Right cardiac atrium (tissue), 5 donors: ENCODE results near the gene YARS1. TPM values are rescaled to one million over a fixed set of nuclear protein-coding genes. Genes with fewer than 3 reads are reported as not detected.

Experiments
- ATAC-seq, 2 donors: fragments of 200-7000 bp; cut with Tn5 transposase; one replicate each; pipeline versions ENCODE4 v1.8.0 to v1.9.1; 2020; ENCODE audit warnings: moderate library complexity in 2 of 2, mild to moderate bottlenecking in 1 of 2
- DNase-seq, 3 donors: peaks; one replicate each; pipeline ENCODE4 v3.0.0-alpha.2; 2020
- H3K27ac ChIP-seq: one replicate; pipeline ENCODE4 v1.5.1; 2013; ENCODE audit warnings: mild to moderate bottlenecking, low read length, control low read depth, moderate library complexity
- H3K27me3 ChIP-seq: one replicate; pipeline ENCODE4 v1.6.1; 2013; ENCODE audit not compliant: control insufficient read depth, insufficient read depth
- H3K4me1 ChIP-seq: one replicate; pipeline ENCODE4 v1.6.1; 2013; ENCODE audit warnings: low read length; ENCODE audit not compliant: control insufficient read depth, insufficient read depth
- H3K4me3 ChIP-seq: one replicate; pipeline ENCODE4 v1.5.1; 2013; ENCODE audit warnings: low read length, control low read depth
- H3K9me3 ChIP-seq: one replicate; pipeline ENCODE4 v1.6.1; 2013; ENCODE audit warnings: low read length; ENCODE audit not compliant: control insufficient read depth
- WGBS: extraction: QIAGEN DNeasy Blood & Tissue Kit; methylation state at CpG from one replicate; pipeline ENCODE4 v1.1.7; 2013; 5-methylcytosine and 5-hydroxymethylcytosine counted together
- intact Hi-C, 4 donors: fragments of 100-400 bp; cut with DNase I; formaldehyde crosslinking; loops; one replicate each; pipeline versions ENCODE4 v1.11.0 to v1.14.0; 2022 to 2023
- polyA plus RNA-seq: library from polyadenylated mRNA; stranded (reverse); fragments of 200-250 nt; gene quantifications from one replicate; pipeline ENCODE4 v1.2.3, GENCODE V29; 2013
- total RNA-seq, 4 donors: library from RNA; stranded (reverse); fragmentation: NEBNext Ultra II Directional; extraction: Animal tissue kit (Norgen Biotek cat#: 25700); gene quantifications; one replicate each; pipeline ENCODE4 v1.2.1, GENCODE V29; 2021
- donor health status: healthy with polysubstance abuse.
- donor health status: DM: no; HTN: yes; CAD: no.
- donor health status: DM: no; HTN: no; CAD: no.
- donor health status: DM: no; HTN: yes; CAD: no; lungs with severe emphysema.
- donor health status: DM: yes; HTN: yes; CAD: no.

Gene YARS1
- total and polyA plus RNA-seq, 5 donors, result 20.8 to 54.7 (median 36.2) TPM

GRCh38 chr1:32763221-32763620 lies 53.9 kb downstream of the YARS1 start:
- DNase-seq, result peak in 1 of 3 donors; percentile 19
- intact Hi-C loops, result no loop called here
- H3K4me1 ChIP-seq, result no peaks in the 10 kb centered on the region
- no peaks in the 10 kb centered on the region for H3K27me3 ChIP-seq
- WGBS, result 93% methylated on average over 5 of the region's 5 CpGs
- H3K9me3 ChIP-seq, result no peaks in the 10 kb centered on the region
- H3K27ac ChIP-seq, result no peak overlapping the region
- no peak for ATAC-seq
- H3K4me3 ChIP-seq, result no peak overlapping the region

GRCh38 chr1:32761936-32762335 lies 55.2 kb downstream of the YARS1 start:
- Histone ChIP-seq H3K4me3 (no peak overlapping the region), H3K9me3 (no peaks in the 10 kb centered on the region), H3K27ac (no peak overlapping the region), H3K4me1 (no peaks in the 10 kb centered on the region), H3K27me3 (no peaks in the 10 kb centered on the region)
- intact Hi-C loops, result no loop called here
- no peak for ATAC-seq
- DNase-seq, result no peak
- WGBS, result 57% methylated on average over 2 of the region's 2 CpGs

- DNase-seq (peak; percentile 51 to 58 (median 57)), ATAC-seq (peak in 1 of 2 donors; percentile 37)
- Histone ChIP-seq H3K27me3 (no peaks in the 10 kb centered on the region), H3K4me1 (no peaks in the 10 kb centered on the region), H3K9me3 (no peaks in the 10 kb centered on the region), H3K4me3 (no peak overlapping the region), H3K27ac (no peak overlapping the region)
- 45% methylated on average over 10 of the region's 10 CpGs for WGBS
- intact Hi-C loops, result no loop called here
Measured at GRCh38 chr1:32761253-32761877, 55.8 kb downstream of the YARS1 start.

- DNase-seq, result peak in 2 of 3 donors; percentile 62 to 76
- ATAC-seq, result peak; percentile 47 to 67
- Histone ChIP-seq H3K9me3 (no peaks in the 10 kb centered on the region), H3K27ac (no peak overlapping the region), H3K27me3 (no peaks in the 10 kb centered on the region), H3K4me1 (no peaks in the 10 kb centered on the region), H3K4me3 (no peak overlapping the region)
- intact Hi-C loops, result no loop called here
- 93% methylated on average over 14 of the region's 14 CpGs for WGBS
Measured at GRCh38 chr1:32759997-32760623, 57.0 kb downstream of the YARS1 start.

- WGBS, result 77% methylated on average over 5 of the region's 5 CpGs
- Histone ChIP-seq H3K4me3 (no peak overlapping the region), H3K9me3 (no peaks in the 10 kb centered on the region), H3K27me3 (no peaks in the 10 kb centered on the region), H3K27ac (no peak overlapping the region), H3K4me1 (no peaks in the 10 kb centered on the region)
- ATAC-seq (no peak), DNase-seq (peak in 1 of 3 donors; percentile 20)
- intact Hi-C loops, result no loop called here
Measured at GRCh38 chr1:32759521-32759981, 57.6 kb downstream of the YARS1 start.

GRCh38 chr1:32758795-32759430 lies 58.2 kb downstream of the YARS1 start:
- H3K9me3 ChIP-seq, result no peaks in the 10 kb centered on the region
- DNase-seq (no peak), ATAC-seq (no peak)
- WGBS, result 87% methylated on average over 1 of the region's 1 CpG
- no peak overlapping the region for H3K4me3 ChIP-seq
- H3K27me3 ChIP-seq, result no peaks in the 10 kb centered on the region
- intact Hi-C loops, result no loop called here
- no peak overlapping the region for H3K27ac ChIP-seq
- no peaks in the 10 kb centered on the region for H3K4me1 ChIP-seq

- WGBS, result 76% methylated on average over 7 of the region's 7 CpGs
- Histone ChIP-seq H3K4me3 (no peak overlapping the region), H3K4me1 (peaks cover 2% of the 10 kb centered on the region), H3K27me3 (no peaks in the 10 kb centered on the region), H3K9me3 (no peaks in the 10 kb centered on the region), H3K27ac (no peak overlapping the region)
- intact Hi-C loops, result no loop called here
- DNase-seq (no peak), ATAC-seq (no peak)
Measured at GRCh38 chr1:32758177-32758794, 58.9 kb downstream of the YARS1 start.

- Histone ChIP-seq H3K4me1 (peaks cover 2% of the 10 kb centered on the region), H3K4me3 (no peak overlapping the region), H3K27ac (no peak overlapping the region), H3K9me3 (no peaks in the 10 kb centered on the region), H3K27me3 (no peaks in the 10 kb centered on the region)
- 75% methylated on average over 4 of the region's 4 CpGs for whole genome bisulfite sequencing
- ATAC-seq, result no peak
- peak in 1 of 3 donors; percentile 32 for DNase-seq
- intact Hi-C loops, result no loop called here
Measured at GRCh38 chr1:32757213-32757895, 59.8 kb downstream of the YARS1 start.

- WGBS, result 78% methylated on average over 3 of the region's 3 CpGs
- Histone ChIP-seq H3K27ac (no peak overlapping the region), H3K9me3 (no peaks in the 10 kb centered on the region), H3K27me3 (no peaks in the 10 kb centered on the region), H3K4me1 (peaks cover 2% of the 10 kb centered on the region), H3K4me3 (no peak overlapping the region)
- DNase-seq (peak in 1 of 3 donors; percentile 13), ATAC-seq (no peak)
- intact Hi-C loops, result no loop called here
Measured at GRCh38 chr1:32755810-32756159, 61.4 kb downstream of the YARS1 start.

GRCh38 chr1:32755098-32755809 lies 61.9 kb downstream of the YARS1 start:
- Histone ChIP-seq H3K4me1 (peaks cover 2% of the 10 kb centered on the region), H3K27ac (no peak overlapping the region), H3K4me3 (no peak overlapping the region), H3K27me3 (no peaks in the 10 kb centered on the region), H3K9me3 (no peaks in the 10 kb centered on the region)
- ATAC-seq (peak in 1 of 2 donors; percentile 9), DNase-seq (peak in 1 of 3 donors; percentile 35)
- intact Hi-C loops, result no loop called here
- WGBS, result 47% methylated on average over 10 of the region's 10 CpGs
